Endothelial cell of umbilical vein (primary cell): ENCODE results near the gene VSIG10. TPM values are rescaled to one million over a fixed set of nuclear protein-coding genes. Genes with fewer than 3 reads are reported as not detected.

Experiments
- BruUV-seq: library from RNA; stranded (reverse); fragments of 400-500 nt; replicated peaks from 2 replicates; lab custom pipeline; 2021; lab: Mats Ljungman, UMichigan
- CTCF ChIA-PET: fragments of 300-600, 350-600 bp; sonication (Branson Sonifier 250); formaldehyde crosslinking; loops from one replicate; lab custom pipeline; 2021; ENCODE audit warnings: antibody characterized with exemption, inconsistent platforms; lab: Charles Lee
- POLR2A ChIA-PET: fragments of 300-600, 350-600 bp; sonication (Branson Sonifier 250); formaldehyde crosslinking; loops from one replicate; lab custom pipeline; 2021; ENCODE audit warnings: antibody characterized with exemption, inconsistent platforms; lab: Charles Lee
- DNase-seq: peaks from one replicate; pipeline ENCODE4 v3.0.0-alpha.2; 2011; ENCODE audit warnings: low read depth, low spot score
- FAIRE-seq: peaks from 2 replicates; lab custom pipeline; 2011; peaks lifted over from hg19 to GRCh38; lab: Jason Lieb, UNC
- H2AFZ ChIP-seq: 2 replicates; pipeline ENCODE4 v1.6.0; 2012; ENCODE audit warnings: low read depth, low read length, control low read depth, inconsistent platforms
- H3K27ac ChIP-seq: 2 replicates; pipeline ENCODE4 v1.5.1; 2011; ENCODE audit warnings: low read depth, mild to moderate bottlenecking, control low read depth, low read length, moderate library complexity; ENCODE audit not compliant: insufficient read depth
- H3K27me3 ChIP-seq, 2 experiments: 2 replicates each; pipeline versions ENCODE4 v1.6.0 to v1.6.1; 2011; ENCODE audit warnings: low read length in 2 of 2, mixed read lengths in 1 of 2; ENCODE audit not compliant: control insufficient read depth in 2 of 2, insufficient read depth in 2 of 2
- H3K36me3 ChIP-seq, 2 experiments: 2 replicates in 1 of 2; 3 replicates in 1 of 2; pipeline ENCODE4 v1.5.1; 2011; ENCODE audit warnings: low read length in 2 of 2, mild to moderate bottlenecking in 1 of 2, moderate library complexity in 1 of 2; ENCODE audit not compliant: control insufficient read depth in 2 of 2, insufficient read depth in 2 of 2; ENCODE audit errors: extremely low read depth in 1 of 2
- H3K4me1 ChIP-seq: 3 replicates; pipeline ENCODE4 v1.5.1; 2011; ENCODE audit warnings: mild to moderate bottlenecking, low read length; ENCODE audit not compliant: control insufficient read depth, insufficient read depth; ENCODE audit errors: extremely low read depth
- H3K4me2 ChIP-seq: 2 replicates; pipeline ENCODE4 v1.6.1; 2011; ENCODE audit warnings: low read length, control low read depth, mixed read lengths; ENCODE audit not compliant: insufficient read depth
- H3K4me3 ChIP-seq, 3 experiments: fragments of 200-600 bp in 1 of 3; sonication (generic), shearing (Covaris generic) in 1 of 3; replicated peaks in 1 of 3; 2 replicates each; pipeline ENCODE4 v1.5.1; 2011 to 2016; ENCODE audit warnings: control low read depth in 3 of 3, low read length in 3 of 3, mild to moderate bottlenecking in 2 of 3, inconsistent platforms in 1 of 3, low read depth in 1 of 3, moderate library complexity in 1 of 3; ENCODE audit not compliant: insufficient read depth in 1 of 3
- H3K79me2 ChIP-seq: 2 replicates; pipeline ENCODE4 v1.6.0; 2012; ENCODE audit warnings: low read length, inconsistent platforms; ENCODE audit not compliant: control insufficient read depth, insufficient read depth
- H3K9ac ChIP-seq: replicated peaks from 2 replicates; pipeline ENCODE3; 2011; ENCODE audit warnings: low read length, control low read depth; ENCODE audit not compliant: insufficient read depth; ENCODE audit errors: extremely low read depth
- H3K9me1 ChIP-seq: replicated peaks from 3 replicates; pipeline ENCODE4 v1.6.0; 2011; ENCODE audit warnings: mild to moderate bottlenecking, low read length; ENCODE audit not compliant: control insufficient read depth, insufficient read depth; ENCODE audit errors: extremely low read depth
- H3K9me3 ChIP-seq: replicated peaks from 2 replicates; pipeline ENCODE4 v1.5.1; 2012; ENCODE audit warnings: low read length, inconsistent platforms; ENCODE audit not compliant: control insufficient read depth, insufficient read depth
- H4K20me1 ChIP-seq: replicated peaks from 2 replicates; pipeline ENCODE3; 2011; ENCODE audit warnings: mild to moderate bottlenecking, low read length; ENCODE audit not compliant: control insufficient read depth, insufficient read depth; ENCODE audit errors: extremely low read depth
- CTCF ChIP-seq, 2 donors: IDR thresholded peaks; 1 replicate in 1 of 2; 2 replicates in 1 of 2; pipeline ENCODE4 v1.5.1; 2011; ENCODE audit warnings: low read length in 2 of 2, mild to moderate bottlenecking in 2 of 2, moderate library complexity in 2 of 2, control low read depth in 1 of 2, inconsistent platforms in 1 of 2, low read depth in 1 of 2; ENCODE audit not compliant: insufficient read depth in 1 of 2; ENCODE audit errors: extremely low read depth in 1 of 2
- EZH2 ChIP-seq: IDR thresholded peaks from 2 replicates; pipeline ENCODE4 v1.6.1; 2012; ENCODE audit warnings: borderline replicate concordance, low read depth, mild to moderate bottlenecking, moderate library complexity, low read length, inconsistent platforms; ENCODE audit not compliant: severe bottlenecking
- FOS ChIP-seq: IDR thresholded peaks from 2 replicates; pipeline ENCODE4 v1.6.1; 2011; ENCODE audit warnings: mild to moderate bottlenecking, low read length, moderate library complexity, borderline replicate concordance; ENCODE audit not compliant: insufficient read depth
- GATA2 ChIP-seq: IDR thresholded peaks from 2 replicates; pipeline ENCODE4 v1.7.0; 2011; ENCODE audit warnings: low read depth, mild to moderate bottlenecking, moderate library complexity, mixed read lengths, low read length; ENCODE audit not compliant: insufficient read length, insufficient read depth
- JUN ChIP-seq: IDR thresholded peaks from 2 replicates; pipeline ENCODE4 v1.6.1; 2011; ENCODE audit warnings: borderline replicate concordance, low read depth; ENCODE audit not compliant: insufficient read length, insufficient read depth
- MAX ChIP-seq: IDR thresholded peaks from 2 replicates; pipeline ENCODE4 v1.6.1; 2011; ENCODE audit not compliant: insufficient read depth, insufficient read length
- MYC ChIP-seq: IDR thresholded peaks from one replicate; pipeline ENCODE4 v1.6.1; 2011; ENCODE audit warnings: mild to moderate bottlenecking, low read depth, low read length
- POLR2A ChIP-seq: IDR thresholded peaks from 2 replicates; pipeline ENCODE4 v1.6.1; 2012; ENCODE audit warnings: low read depth, mild to moderate bottlenecking, control low read depth, low read length
- POLR2AphosphoS5 ChIP-seq: IDR thresholded peaks from 2 replicates; pipeline ENCODE4 v1.6.1; 2012; ENCODE audit warnings: low read depth, mild to moderate bottlenecking, control low read depth, low read length, moderate library complexity; ENCODE audit not compliant: insufficient read depth
- dilution Hi-C: fragments of 300-500 bp; cut with MboI; formaldehyde crosslinking; loops from one replicate; pipeline ENCODE4 v1.15.0; 2019; ENCODE audit warnings: low sequenced_read_pairs; ENCODE audit not compliant: extremely low pct_ligation_motif_present
- intact Hi-C: fragments of 100-400 bp; cut with micrococcal nuclease; formaldehyde crosslinking; loops from one replicate; pipeline ENCODE4 v1.10.0; 2022
- polyA plus RNA-seq, 4 experiments: library from polyadenylated mRNA; depleted of rRNA in 3 of 4; stranded (reverse) in 3 of 4; unstranded in 1 of 4; fragments of >200 nt; gene quantifications; 2 replicates each; pipeline versions ENCODE4 v1.2.1 to v1.2.3, GENCODE V29; 2011 to 2012; ENCODE audit warnings: missing spikeins in 1 of 4
- total RNA-seq: library from RNA; stranded (reverse); gene quantifications from 2 replicates; pipeline ENCODE4 v1.2.3, GENCODE V29; 2021

The VSIG10 gene
- total and polyA plus RNA-seq, 2 donors (not counting 3 experiments of a cell fraction or from before 2014, with no cell fraction given): 16.3 to 38.4 TPM

- ChIA-PET POLR2A (no interaction called here), CTCF (interaction anchor here (0.8 to 1.1 kb wide), 2 partner anchors 12 to 333 kb away, joined by 3 read pairs; no protein-coding TSS in a partner anchor)
- Histone ChIP-seq H3K36me3 (peaks cover 6 to 17% of the 10 kb centered on the region in 2 experiments), H3K9me3 (no peaks in the 10 kb centered on the region), H3K4me2 (no peak overlapping the region), H4K20me1 (no peaks in the 10 kb centered on the region), H3K79me2 (no peaks in the 10 kb centered on the region), H3K4me1 (no peaks in the 10 kb centered on the region), H3K9me1 (no peaks in the 10 kb centered on the region), H3K27ac (no peak overlapping the region), H3K4me3 (no peak overlapping the region), H3K27me3 (no peaks in the 10 kb centered on the region), H3K9ac (no peak overlapping the region), H2AFZ (no peak overlapping the region)
- dilution Hi-C loops: no loop called here
- intact Hi-C loops: no loop called here
- FAIRE-seq: no peak
- TF ChIP-seq FOS (no peak), EZH2 (no peak), CTCF (IDR thresholded peaks at IDR 0.05; ENCODE audit: extremely low read depth in 1 of 2, insufficient read depth in 1 of 2, low read depth in 1 of 2, low read length in 2 of 2) (no peak), JUN (no peak), POLR2A (no peak), MAX (no peak), MYC (no peak), POLR2AphosphoS5 (no peak), GATA2 (no peak)
- no peak for DNase-seq
- BruUV-seq: no TSS peak
Observed at GRCh38 chr12:118044577-118044976, 59.2 kb downstream of the VSIG10 start.
